Fibroblast of lung (primary cell): ENCODE measurements around the gene LSM7.

ENCODE experiments used
- EZH2 ChIP-seq: IDR thresholded peaks from 2 replicates; pipeline ENCODE4 v1.5.1; 2012; ENCODE audit warnings: low read length, control low read depth, mild to moderate bottlenecking; ENCODE audit errors: missing control alignments
- TF ChIP-seq, protein P1 (sequence below), 2 donors: IDR thresholded peaks in 1 of 2; conservative IDR thresholded peaks in 1 of 2; 1 replicate in 1 of 2; 2 replicates in 1 of 2; pipeline ENCODE4 v1.5.1; 2011 to 2012; ENCODE audit warnings: low read length in 2 of 2, control low read depth in 1 of 2, inconsistent platforms in 1 of 2, low read depth in 1 of 2, mild to moderate bottlenecking in 1 of 2

DNA sequence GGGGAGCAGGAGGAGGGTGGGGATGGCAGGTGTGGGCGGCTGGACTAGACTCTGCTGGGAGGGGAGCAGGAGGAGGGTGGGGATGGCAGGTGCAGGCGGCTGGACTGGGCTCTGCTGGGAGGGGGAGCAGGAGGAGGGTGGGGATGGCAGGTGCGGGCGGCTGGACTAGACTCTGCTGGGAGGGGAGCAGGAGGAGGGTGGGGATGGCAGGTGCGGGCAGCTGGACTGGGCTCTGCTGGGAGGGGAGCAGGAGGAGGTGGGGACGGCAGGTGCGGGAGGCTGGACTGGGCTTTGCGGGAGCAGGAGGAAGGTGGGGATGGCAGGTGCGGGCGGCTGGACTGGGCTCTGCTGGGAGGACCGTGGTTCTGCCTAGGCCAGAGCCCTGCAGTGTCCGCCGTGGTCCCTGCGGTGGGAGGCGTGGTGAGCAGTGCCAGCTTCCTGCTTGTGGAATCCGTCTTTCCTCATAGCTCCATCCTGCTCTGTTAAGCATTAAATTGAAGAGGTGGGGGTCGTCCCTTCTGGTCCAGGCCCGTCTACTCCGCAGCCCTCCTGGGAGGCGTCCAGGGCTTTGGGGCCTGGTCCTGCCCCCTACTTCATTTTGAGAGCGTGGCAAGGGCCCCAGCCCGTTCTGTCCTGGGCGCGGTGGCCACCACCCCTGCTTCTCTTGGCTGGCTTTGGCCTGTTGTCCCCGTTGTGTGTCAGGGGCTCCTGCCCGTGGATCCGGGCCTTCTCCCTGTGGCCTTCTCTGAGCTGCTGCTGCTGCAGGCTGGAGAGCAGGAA lies 4.8 kb upstream of the LSM7 start:
- TF ChIP-seq, protein P1, sequence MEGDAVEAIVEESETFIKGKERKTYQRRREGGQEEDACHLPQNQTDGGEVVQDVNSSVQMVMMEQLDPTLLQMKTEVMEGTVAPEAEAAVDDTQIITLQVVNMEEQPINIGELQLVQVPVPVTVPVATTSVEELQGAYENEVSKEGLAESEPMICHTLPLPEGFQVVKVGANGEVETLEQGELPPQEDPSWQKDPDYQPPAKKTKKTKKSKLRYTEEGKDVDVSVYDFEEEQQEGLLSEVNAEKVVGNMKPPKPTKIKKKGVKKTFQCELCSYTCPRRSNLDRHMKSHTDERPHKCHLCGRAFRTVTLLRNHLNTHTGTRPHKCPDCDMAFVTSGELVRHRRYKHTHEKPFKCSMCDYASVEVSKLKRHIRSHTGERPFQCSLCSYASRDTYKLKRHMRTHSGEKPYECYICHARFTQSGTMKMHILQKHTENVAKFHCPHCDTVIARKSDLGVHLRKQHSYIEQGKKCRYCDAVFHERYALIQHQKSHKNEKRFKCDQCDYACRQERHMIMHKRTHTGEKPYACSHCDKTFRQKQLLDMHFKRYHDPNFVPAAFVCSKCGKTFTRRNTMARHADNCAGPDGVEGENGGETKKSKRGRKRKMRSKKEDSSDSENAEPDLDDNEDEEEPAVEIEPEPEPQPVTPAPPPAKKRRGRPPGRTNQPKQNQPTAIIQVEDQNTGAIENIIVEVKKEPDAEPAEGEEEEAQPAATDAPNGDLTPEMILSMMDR (conservative IDR thresholded peaks at IDR 0.05 in 1 of 2, IDR thresholded peaks at IDR 0.05 in 1 of 2; ENCODE audit: low read depth in 1 of 2, low read length in 2 of 2), result no peak
- TF ChIP-seq EZH2, result no peak
